AG04450 (cell line): ENCODE data around the gene NCR2. TPM values are rescaled to one million over a fixed set of nuclear protein-coding genes. Genes with fewer than 3 reads are reported as not detected.

Experiments used
- CTCF ChIA-PET: fragments of 300-600, 350-600 bp; formaldehyde crosslinking; extraction: SDS; loops from one replicate; lab custom pipeline; 2022; ENCODE audit warnings: antibody characterized with exemption, inconsistent platforms; lab: Charles Lee
- POLR2A ChIA-PET: fragments of 350-600 bp; formaldehyde crosslinking; extraction: SDS; loops from one replicate; lab custom pipeline; 2021; ENCODE audit warnings: antibody characterized with exemption, inconsistent platforms; lab: Yijun Ruan, JAX
- DNase-seq: peaks from one replicate; pipeline ENCODE4 v3.0.0-alpha.2; 2011; ENCODE audit warnings: low read depth, low spot score
- H3K27ac ChIP-seq: one replicate; pipeline ENCODE4 v1.5.1; 2012; ENCODE audit warnings: low read depth, low read length, control low read depth
- H3K27me3 ChIP-seq: one replicate; pipeline ENCODE4 v1.6.0; 2012; ENCODE audit warnings: low read length; ENCODE audit not compliant: control insufficient read depth, insufficient read depth
- H3K4me3 ChIP-seq: 2 replicates; pipeline ENCODE4 v1.5.1; 2011; ENCODE audit warnings: mild to moderate bottlenecking, low read depth, low read length, control low read depth
- H3K9me3 ChIP-seq: 2 replicates; pipeline ENCODE4 v1.5.1; 2012; ENCODE audit warnings: low read length; ENCODE audit not compliant: control insufficient read depth, insufficient read depth
- CTCF ChIP-seq: IDR thresholded peaks from 2 replicates; pipeline ENCODE4 v1.5.1; 2011; ENCODE audit warnings: low read depth, low read length, control low read depth, inconsistent platforms
- polyA plus RNA-seq: library from polyadenylated mRNA; depleted of rRNA; stranded (reverse); fragments of >200 nt; gene quantifications from 2 replicates; pipeline ENCODE4 v1.2.3, GENCODE V29; 2011

NCR2 gene
- polyA plus RNA-seq, 1 experiment = not detected

- no peak for DNase-seq
- POLR2A ChIA-PET = no interaction called here
- CTCF ChIA-PET = interaction anchor here (2.5 kb wide), 1 partner anchor 15 kb away, joined by 9 read pairs; no protein-coding TSS in a partner anchor
- no peak overlapping the region for H3K4me3 ChIP-seq
- H3K27ac ChIP-seq = no peak overlapping the region
- H3K9me3 ChIP-seq = peaks cover 5% of the 10 kb centered on the region; the same call in 1 of the 2 replicates
- TF ChIP-seq CTCF = no peak
- peaks cover 14% of the 10 kb centered on the region for H3K27me3 ChIP-seq
Observed at GRCh38 chr6:41352907-41353306, 17.5 kb downstream of the NCR2 start.

GRCh38 chr6:41353333-41353732 lies 17.9 kb downstream of the NCR2 start:
- TF ChIP-seq CTCF = no peak
- no peak for DNase-seq
- Histone ChIP-seq H3K9me3 (peaks cover 2% of the 10 kb centered on the region; the same call in 1 of the 2 replicates), H3K4me3 (no peak overlapping the region), H3K27ac (no peak overlapping the region), H3K27me3 (peaks cover 14% of the 10 kb centered on the region)
- CTCF ChIA-PET = interaction anchor here (2.5 kb wide), 1 partner anchor 15 kb away, joined by 9 read pairs; no protein-coding TSS in a partner anchor
- POLR2A ChIA-PET = no interaction called here

GRCh38 chr6:41355952-41356351 lies 20.5 kb downstream of the NCR2 start:
- ChIA-PET CTCF (no interaction called here), POLR2A (no interaction called here)
- H3K27me3 ChIP-seq = peaks cover 14% of the 10 kb centered on the region
- peaks cover 8% of the 10 kb centered on the region for H3K9me3 ChIP-seq
- no peak overlapping the region for H3K27ac ChIP-seq
- TF ChIP-seq CTCF = no peak
- no peak overlapping the region for H3K4me3 ChIP-seq
- DNase-seq = no peak

- no peak for TF ChIP-seq CTCF
- H3K27me3 ChIP-seq = peaks cover 11% of the 10 kb centered on the region
- no peak overlapping the region for H3K27ac ChIP-seq
- ChIA-PET POLR2A (no interaction called here), CTCF (interaction anchor here (0.7 kb wide), 1 partner anchor 11 kb away, joined by 3 read pairs; no protein-coding TSS in a partner anchor)
- H3K9me3 ChIP-seq = peaks cover 8% of the 10 kb centered on the region
- DNase-seq = no peak
- no peak overlapping the region for H3K4me3 ChIP-seq
Observed at GRCh38 chr6:41356825-41357224, 21.4 kb downstream of the NCR2 start.

GRCh38 chr6:41358503-41358902 lies 23.1 kb downstream of the NCR2 start:
- POLR2A ChIA-PET = no interaction called here
- DNase-seq = no peak
- H3K4me3 ChIP-seq = no peak overlapping the region
- peaks cover 11% of the 10 kb centered on the region for H3K9me3 ChIP-seq
- no peak overlapping the region for H3K27ac ChIP-seq
- peaks cover 8% of the 10 kb centered on the region for H3K27me3 ChIP-seq
- CTCF ChIA-PET = no interaction called here
- TF ChIP-seq CTCF = no peak
